ENCODE measurements around the gene COMMD1. TPM values are rescaled to one million over a fixed set of nuclear protein-coding genes. Genes with fewer than 3 reads are reported as not detected.

The COMMD1 gene
- total and polyA plus RNA-seq, 2 experiments from 2014 or later = 54.9 to 83.7 TPM

DNA sequence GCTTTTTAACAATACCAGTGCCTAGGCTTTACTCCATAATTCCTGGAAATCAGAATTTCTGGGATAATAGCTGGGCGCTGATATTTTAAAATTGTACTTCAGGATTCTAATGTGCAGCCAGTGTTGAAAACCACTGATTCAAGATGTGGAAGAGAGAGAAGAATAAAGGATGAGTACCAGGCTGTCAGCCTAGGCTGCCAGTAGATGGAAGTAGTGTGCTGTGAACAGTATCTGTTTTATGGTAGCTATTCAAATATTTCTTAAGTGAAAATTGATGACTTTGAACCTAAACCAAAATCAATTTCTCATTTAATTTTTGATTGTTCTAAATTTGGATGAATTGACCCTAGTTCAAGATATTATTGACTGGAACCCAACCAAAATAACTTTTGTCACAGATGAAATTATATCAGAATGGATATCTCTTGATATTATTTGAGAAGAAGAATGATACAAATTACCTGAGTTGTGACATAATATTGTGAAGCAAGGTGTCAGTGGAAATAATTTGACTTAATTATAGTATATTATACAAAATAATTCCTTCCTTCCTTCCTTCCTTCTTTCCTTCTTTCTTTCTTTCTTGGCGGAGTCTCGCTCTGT lies 88.0 kb downstream of the COMMD1 start:
- no peaks in the 10 kb centered on the region for H3F3A ChIP-seq (replicated peaks; ENCODE audit: low read depth)
- H3K79me2 ChIP-seq (replicated peaks; ENCODE audit: insufficient read depth) = no peaks in the 10 kb centered on the region
- Mint-ChIP-seq H3K4me3 (no peak overlapping the region), H3K9me3 (no peaks in the 10 kb centered on the region), H3K36me3 (ENCODE audit: low read depth) (no peaks in the 10 kb centered on the region), H3K4me1 (peaks cover 7% of the 10 kb centered on the region), H3K27me3 (ENCODE audit: insufficient read depth, low read depth, poor library complexity) (no peaks in the 10 kb centered on the region), H3K27ac (no peak overlapping the region)
- no peaks in the 10 kb centered on the region for H3K4me1 ChIP-seq (ENCODE audit: insufficient read depth)
- H4K20me1 ChIP-seq (replicated peaks; ENCODE audit: insufficient read depth) = no peaks in the 10 kb centered on the region
- DNase-seq (ENCODE audit: low spot score) (peak; percentile 61), ATAC-seq (peak; percentile 80)
- H3K27me3 ChIP-seq (ENCODE audit: insufficient read depth) = no peaks in the 10 kb centered on the region
- no peaks in the 10 kb centered on the region for H3K36me3 ChIP-seq (ENCODE audit: insufficient read depth)
- H3K9me2 ChIP-seq (ENCODE audit: insufficient read depth) = no peaks in the 10 kb centered on the region
- H3K4me3 ChIP-seq = no peak overlapping the region
- no peak overlapping the region for H2AFZ ChIP-seq
- H3K27ac ChIP-seq (ENCODE audit: low read depth) = no peak overlapping the region
- TF ChIP-seq ZNF114 (CRISPR knock-in tag; IDR thresholded peaks at IDR 0.05) (no peak), EZH2 (IDR thresholded peaks at IDR 0.05; ENCODE audit: low read depth, unreplicated experiment) (no peak), CREB1 (CRISPR knock-in tag; IDR thresholded peaks at IDR 0.05; ENCODE audit: low read depth) (no peak), EZH2phosphoT487 (IDR thresholded peaks at IDR 0.05; ENCODE audit: unreplicated experiment) (no peak), NANOG (IDR thresholded peaks at IDR 0.05; ENCODE audit: borderline replicate concordance) (no peak)
- TF ChIP-seq, protein P1, sequence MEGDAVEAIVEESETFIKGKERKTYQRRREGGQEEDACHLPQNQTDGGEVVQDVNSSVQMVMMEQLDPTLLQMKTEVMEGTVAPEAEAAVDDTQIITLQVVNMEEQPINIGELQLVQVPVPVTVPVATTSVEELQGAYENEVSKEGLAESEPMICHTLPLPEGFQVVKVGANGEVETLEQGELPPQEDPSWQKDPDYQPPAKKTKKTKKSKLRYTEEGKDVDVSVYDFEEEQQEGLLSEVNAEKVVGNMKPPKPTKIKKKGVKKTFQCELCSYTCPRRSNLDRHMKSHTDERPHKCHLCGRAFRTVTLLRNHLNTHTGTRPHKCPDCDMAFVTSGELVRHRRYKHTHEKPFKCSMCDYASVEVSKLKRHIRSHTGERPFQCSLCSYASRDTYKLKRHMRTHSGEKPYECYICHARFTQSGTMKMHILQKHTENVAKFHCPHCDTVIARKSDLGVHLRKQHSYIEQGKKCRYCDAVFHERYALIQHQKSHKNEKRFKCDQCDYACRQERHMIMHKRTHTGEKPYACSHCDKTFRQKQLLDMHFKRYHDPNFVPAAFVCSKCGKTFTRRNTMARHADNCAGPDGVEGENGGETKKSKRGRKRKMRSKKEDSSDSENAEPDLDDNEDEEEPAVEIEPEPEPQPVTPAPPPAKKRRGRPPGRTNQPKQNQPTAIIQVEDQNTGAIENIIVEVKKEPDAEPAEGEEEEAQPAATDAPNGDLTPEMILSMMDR (conservative IDR thresholded peaks at IDR 0.05; ENCODE audit: low read depth in 2 of 2) = peak; percentile 84 to 90
- TF ChIP-seq, protein P2, sequence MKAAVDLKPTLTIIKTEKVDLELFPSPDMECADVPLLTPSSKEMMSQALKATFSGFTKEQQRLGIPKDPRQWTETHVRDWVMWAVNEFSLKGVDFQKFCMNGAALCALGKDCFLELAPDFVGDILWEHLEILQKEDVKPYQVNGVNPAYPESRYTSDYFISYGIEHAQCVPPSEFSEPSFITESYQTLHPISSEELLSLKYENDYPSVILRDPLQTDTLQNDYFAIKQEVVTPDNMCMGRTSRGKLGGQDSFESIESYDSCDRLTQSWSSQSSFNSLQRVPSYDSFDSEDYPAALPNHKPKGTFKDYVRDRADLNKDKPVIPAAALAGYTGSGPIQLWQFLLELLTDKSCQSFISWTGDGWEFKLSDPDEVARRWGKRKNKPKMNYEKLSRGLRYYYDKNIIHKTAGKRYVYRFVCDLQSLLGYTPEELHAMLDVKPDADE (IDR thresholded peaks at IDR 0.05) = no peak
- H3K4me2 ChIP-seq = no peak overlapping the region

DNA sequence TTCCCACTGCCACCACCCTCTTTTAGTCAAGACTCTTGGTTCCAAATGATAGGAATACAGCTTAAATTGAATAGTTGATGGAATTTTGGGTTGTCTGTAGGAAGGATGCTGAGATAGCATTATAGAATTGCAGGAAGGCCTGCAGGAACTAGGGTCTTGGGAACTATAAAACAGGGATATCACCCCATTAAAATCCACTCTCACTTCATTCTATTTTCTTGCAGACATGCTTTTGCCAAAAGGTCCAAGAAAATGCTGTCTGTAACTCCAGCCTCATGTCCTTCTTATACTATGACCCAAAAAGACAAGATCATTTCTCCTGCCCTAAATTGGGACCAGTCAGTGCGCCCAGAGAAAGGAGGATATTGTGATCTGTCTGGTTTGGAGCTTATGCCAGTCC lies 89.1 kb downstream of the COMMD1 start:
- no peak overlapping the region for H3K27ac Mint-ChIP-seq
- Histone ChIP-seq H3K4me1 (ENCODE audit: insufficient read depth) (no peaks in the 10 kb centered on the region), H3K9me2 (ENCODE audit: insufficient read depth) (no peaks in the 10 kb centered on the region), H3K4me3 (no peak overlapping the region), H3F3A (replicated peaks; ENCODE audit: low read depth) (no peaks in the 10 kb centered on the region), H3K27ac (ENCODE audit: low read depth) (no peak overlapping the region), H3K79me2 (replicated peaks; ENCODE audit: insufficient read depth) (no peaks in the 10 kb centered on the region), H3K36me3 (ENCODE audit: insufficient read depth) (no peaks in the 10 kb centered on the region), H2AFZ (no peak overlapping the region), H3K4me2 (no peak overlapping the region), H4K20me1 (replicated peaks; ENCODE audit: insufficient read depth) (no peaks in the 10 kb centered on the region), H3K27me3 (ENCODE audit: insufficient read depth) (no peaks in the 10 kb centered on the region)
- no peaks in the 10 kb centered on the region for H3K27me3 Mint-ChIP-seq (ENCODE audit: insufficient read depth, low read depth, poor library complexity)
- ATAC-seq = no peak
- DNase-seq (ENCODE audit: low spot score) = no peak
- no peak for TF ChIP-seq JUNB (IDR thresholded peaks at IDR 0.05; ENCODE audit: unreplicated experiment)
- TF ChIP-seq, protein P1 (conservative IDR thresholded peaks at IDR 0.05; ENCODE audit: low read depth in 2 of 2) = no peak
- TF ChIP-seq EZH2 (IDR thresholded peaks at IDR 0.05; ENCODE audit: low read depth, unreplicated experiment) = no peak
- TF ChIP-seq, protein P3, sequence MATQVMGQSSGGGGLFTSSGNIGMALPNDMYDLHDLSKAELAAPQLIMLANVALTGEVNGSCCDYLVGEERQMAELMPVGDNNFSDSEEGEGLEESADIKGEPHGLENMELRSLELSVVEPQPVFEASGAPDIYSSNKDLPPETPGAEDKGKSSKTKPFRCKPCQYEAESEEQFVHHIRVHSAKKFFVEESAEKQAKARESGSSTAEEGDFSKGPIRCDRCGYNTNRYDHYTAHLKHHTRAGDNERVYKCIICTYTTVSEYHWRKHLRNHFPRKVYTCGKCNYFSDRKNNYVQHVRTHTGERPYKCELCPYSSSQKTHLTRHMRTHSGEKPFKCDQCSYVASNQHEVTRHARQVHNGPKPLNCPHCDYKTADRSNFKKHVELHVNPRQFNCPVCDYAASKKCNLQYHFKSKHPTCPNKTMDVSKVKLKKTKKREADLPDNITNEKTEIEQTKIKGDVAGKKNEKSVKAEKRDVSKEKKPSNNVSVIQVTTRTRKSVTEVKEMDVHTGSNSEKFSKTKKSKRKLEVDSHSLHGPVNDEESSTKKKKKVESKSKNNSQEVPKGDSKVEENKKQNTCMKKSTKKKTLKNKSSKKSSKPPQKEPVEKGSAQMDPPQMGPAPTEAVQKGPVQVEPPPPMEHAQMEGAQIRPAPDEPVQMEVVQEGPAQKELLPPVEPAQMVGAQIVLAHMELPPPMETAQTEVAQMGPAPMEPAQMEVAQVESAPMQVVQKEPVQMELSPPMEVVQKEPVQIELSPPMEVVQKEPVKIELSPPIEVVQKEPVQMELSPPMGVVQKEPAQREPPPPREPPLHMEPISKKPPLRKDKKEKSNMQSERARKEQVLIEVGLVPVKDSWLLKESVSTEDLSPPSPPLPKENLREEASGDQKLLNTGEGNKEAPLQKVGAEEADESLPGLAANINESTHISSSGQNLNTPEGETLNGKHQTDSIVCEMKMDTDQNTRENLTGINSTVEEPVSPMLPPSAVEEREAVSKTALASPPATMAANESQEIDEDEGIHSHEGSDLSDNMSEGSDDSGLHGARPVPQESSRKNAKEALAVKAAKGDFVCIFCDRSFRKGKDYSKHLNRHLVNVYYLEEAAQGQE (IDR thresholded peaks at IDR 0.05; ENCODE audit: unreplicated experiment) = no peak
- TF ChIP-seq STAT1 (IDR thresholded peaks at IDR 0.05; ENCODE audit: unreplicated experiment) = no peak
- TF ChIP-seq ZNF114 (CRISPR knock-in tag; IDR thresholded peaks at IDR 0.05) = no peak
- TF ChIP-seq POLR2AphosphoS5 (IDR thresholded peaks at IDR 0.05; ENCODE audit: low read depth) = no peak
- H3K9me3 Mint-ChIP-seq = no peaks in the 10 kb centered on the region
- no peak overlapping the region for H3K4me3 Mint-ChIP-seq
- H3K36me3 Mint-ChIP-seq (ENCODE audit: low read depth) = no peaks in the 10 kb centered on the region
- H3K4me1 Mint-ChIP-seq = no peaks in the 10 kb centered on the region

Data from GM23338 (cell line).